GM12878 (cell line): Measurements from ENCODE around the gene DPAGT1. TPM values are rescaled to one million over a fixed set of nuclear protein-coding genes. Genes with fewer than 3 reads are reported as not detected.

ENCODE experiments used
- BMI1 ChIP-seq: fragments of 450-650 bp; IDR thresholded peaks from 2 replicates; pipeline ENCODE4 v1.6.1; 2016; ENCODE audit warnings: mild to moderate bottlenecking, moderate library complexity, borderline replicate concordance
- CEBPZ ChIP-seq: fragments of 150-350 bp; IDR thresholded peaks from 2 replicates; pipeline ENCODE4 v1.6.1; 2016; ENCODE audit warnings: low read depth, low read length
- ETV6 ChIP-seq, 2 experiments: fragments of 450-650 bp in 1 of 2; IDR thresholded peaks in 1 of 2; conservative IDR thresholded peaks in 1 of 2; 2 replicates each; pipeline ENCODE4 v1.6.1; 2014; ENCODE audit warnings: antibody characterized with exemption in 1 of 2, borderline replicate concordance in 1 of 2, low read depth in 1 of 2, mild to moderate bottlenecking in 1 of 2, moderate library complexity in 1 of 2
- HDAC2 ChIP-seq: fragments of 200-600 bp; sonication (generic); IDR thresholded peaks from 2 replicates; pipeline ENCODE4 v1.6.1; 2017
- MEF2B ChIP-seq: fragments of 450-650 bp; IDR thresholded peaks from 2 replicates; pipeline ENCODE4 v1.6.1; 2018; ENCODE audit warnings: mild to moderate bottlenecking, moderate library complexity; ENCODE audit not compliant: partially characterized antibody, poor library complexity, severe bottlenecking
- MTA3 ChIP-seq: IDR thresholded peaks from 2 replicates; pipeline ENCODE4 v1.6.1; 2012; ENCODE audit warnings: low read length, inconsistent platforms, borderline replicate concordance
- RAD21 ChIP-seq: IDR thresholded peaks from 2 replicates; pipeline ENCODE4 v1.6.1; 2011; ENCODE audit warnings: mild to moderate bottlenecking, low read depth, low read length, moderate library complexity; ENCODE audit not compliant: insufficient read depth
- SREBF2 ChIP-seq: IDR thresholded peaks from 2 replicates; pipeline ENCODE4 v1.6.1; 2012; ENCODE audit warnings: mild to moderate bottlenecking, low read length
- TBL1XR1 ChIP-seq: IDR thresholded peaks from 2 replicates; pipeline ENCODE4 v1.6.1; 2012; ENCODE audit warnings: low read depth, low read length, improper control_type of control experiment
- YY1 ChIP-seq: IDR thresholded peaks from 2 replicates; pipeline ENCODE4 v1.6.1; 2011; ENCODE audit warnings: low read depth, mild to moderate bottlenecking, low read length
- polyA plus RNA-seq, 11 experiments: library from polyadenylated mRNA; depleted of rRNA in 4 of 11; unstranded in 6 of 11; stranded (reverse) in 5 of 11; fragments of >200 nt; fragmentation: Nextera tagmentation in 4 of 11; fragmentation: Illumina TruSeq in 1 of 11; extraction: Ambion mirVana in 4 of 11; extraction: Trizol in 1 of 11; gene quantifications; 1 replicate in 1 of 11; 2 replicates in 10 of 11; pipeline versions ENCODE4 v1.2.1 to v1.2.3, GENCODE V29; 2011 to 2016; ENCODE audit warnings: inconsistent platforms in 2 of 11, missing spikeins in 2 of 11, low read depth in 1 of 11
- total RNA-seq, 4 experiments: library from RNA; depleted of rRNA in 3 of 4; stranded (reverse); fragments of >200 nt in 3 of 4; fragmentation: Illumina TruSeq in 1 of 4; extraction: Trizol in 1 of 4; gene quantifications; 2 replicates each; pipeline versions ENCODE4 v1.2.1 to v1.2.3, GENCODE V29; 2013 to 2021

DPAGT1 gene
- total and polyA plus RNA-seq, 10 of the 15 experiments (the other 5 are each of a cell fraction or from before 2014, with no cell fraction given): 20.5 to 95.6 (median 54.3) TPM

- TF ChIP-seq MEF2B (no peak), HDAC2 (no peak), MTA3 (no peak; the same call in 1 of the 2 replicates), RAD21 (no peak), TBL1XR1 (no peak; the same call in 1 of the 2 replicates), CEBPZ (no peak), ETV6 (conservative IDR thresholded peaks at IDR 0.05 in 1 of 2, IDR thresholded peaks at IDR 0.05 in 1 of 2; ENCODE audit: borderline replicate concordance in 1 of 2, low read depth in 1 of 2) (no peak), SREBF2 (no peak), BMI1 (no peak), YY1 (peak; percentile 82)
These were observed 6.4 kb downstream of the DPAGT1 start (continued) for GRCh38 chr11:119095066-119095880.
